ENCODE results near the gene RNU6-7. TPM values are rescaled to one million over a fixed set of nuclear protein-coding genes. Genes with fewer than 3 reads are reported as not detected.

RNU6-7 gene
- total RNA-seq, 1 donor from 2014 or later, result not detected

DNA sequence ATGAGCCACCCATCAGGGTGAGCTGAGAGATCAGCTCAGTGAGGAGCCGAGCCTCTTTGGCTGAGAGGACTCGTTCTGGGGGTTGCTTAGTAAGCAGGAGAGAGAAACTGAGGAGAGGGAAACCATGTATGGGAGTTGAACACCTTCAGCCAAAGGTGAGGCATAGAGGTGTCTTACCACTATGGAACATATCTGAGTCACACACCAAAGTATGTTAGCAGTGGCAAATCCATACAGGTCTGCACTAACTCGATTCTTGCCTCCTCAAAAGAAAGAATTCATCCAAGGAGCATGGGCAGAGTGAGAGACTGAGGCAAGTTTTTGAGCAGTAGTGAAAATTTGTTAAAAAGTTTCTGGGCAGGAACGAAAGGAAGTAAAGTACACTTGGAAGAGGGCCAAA is 47.9 kb downstream of the RNU6-7 start:
- TF ChIP-seq CTCF (IDR thresholded peaks at IDR 0.05; ENCODE audit: insufficient read depth, low read length, poor library complexity, severe bottlenecking), result no peak
- Histone ChIP-seq H3K27me3 (ENCODE audit: control insufficient read depth, insufficient read depth, low read length) (no peaks in the 10 kb centered on the region), H3K36me3 (ENCODE audit: control insufficient read depth, insufficient read depth, low read length) (no peaks in the 10 kb centered on the region), H3K4me3 (ENCODE audit: low read depth, low read length) (no peak overlapping the region)
- no peak for DNase-seq (ENCODE audit: low read depth)

DNA sequence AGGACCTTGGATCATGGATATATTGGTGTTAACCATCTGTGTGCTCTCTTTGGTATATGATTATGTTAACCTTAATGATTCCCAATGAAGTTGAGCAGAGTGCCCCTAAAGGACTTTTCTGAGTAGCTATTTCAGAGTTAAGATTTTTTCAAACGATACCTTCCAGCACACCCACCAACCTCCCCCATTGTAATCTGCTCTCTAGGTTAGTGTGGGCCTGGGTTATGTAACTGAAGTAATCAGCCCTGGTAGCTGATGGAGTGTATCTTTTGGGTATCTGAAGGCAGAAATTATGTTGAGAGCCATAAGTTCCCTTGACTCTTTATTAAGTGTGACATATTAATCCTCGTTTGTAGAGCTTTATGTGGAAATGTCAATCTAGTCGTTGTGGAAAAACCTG is 48.8 kb downstream of the RNU6-7 start:
- no peak for DNase-seq (ENCODE audit: low read depth)
- Histone ChIP-seq H3K4me3 (ENCODE audit: low read depth, low read length) (no peak overlapping the region), H3K27me3 (ENCODE audit: control insufficient read depth, insufficient read depth, low read length) (no peaks in the 10 kb centered on the region), H3K36me3 (ENCODE audit: control insufficient read depth, insufficient read depth, low read length) (no peaks in the 10 kb centered on the region)
- no peak for TF ChIP-seq CTCF (IDR thresholded peaks at IDR 0.05; ENCODE audit: insufficient read depth, low read length, poor library complexity, severe bottlenecking)

GRCh38 chr14:32251530-32251929 is 49.7 kb downstream of the RNU6-7 start:
- TF ChIP-seq CTCF (IDR thresholded peaks at IDR 0.05; ENCODE audit: insufficient read depth, low read length, poor library complexity, severe bottlenecking), result no peak
- H3K36me3 ChIP-seq (ENCODE audit: control insufficient read depth, insufficient read depth, low read length), result no peaks in the 10 kb centered on the region
- no peak for DNase-seq (ENCODE audit: low read depth)
- no peak overlapping the region for H3K4me3 ChIP-seq (ENCODE audit: low read depth, low read length)
- H3K27me3 ChIP-seq (ENCODE audit: control insufficient read depth, insufficient read depth, low read length), result no peaks in the 10 kb centered on the region

Other genes starting within 250 kb of the RNU6-7 start
- 86.3 and 105 TPM in 2 replicates for gene ARHGAP5, start 124.7 kb upstream of the RNU6-7 start, total RNA-seq
- not detected in 2 replicates for gene RNU6-8, start 1.2 kb downstream of the RNU6-7 start, total RNA-seq
- 1.3 and 4.5 TPM in 2 replicates for gene AKAP6, start 127.3 kb downstream of the RNU6-7 start, total RNA-seq